Body of pancreas (tissue), 4 donors: Measurements from ENCODE around the gene ILDR1.

Source experiments
- POLR2A ChIP-seq, 3 donors: fragments of 450-650 bp; IDR thresholded peaks; one replicate each; pipeline ENCODE4 v1.6.1; 2016; ENCODE audit warnings: antibody characterized with exemption in 3 of 3, mild to moderate bottlenecking in 2 of 3
- TF ChIP-seq, protein P1 (sequence below), 7 experiments: fragments of 450-650 bp in 4 of 7; fragments of 200-600 bp in 3 of 7; sonication (generic) in 3 of 7; IDR thresholded peaks; one replicate each; pipeline ENCODE4 v1.5.1; 2016 to 2019; ENCODE audit warnings: antibody characterized with exemption in 7 of 7

DNA sequence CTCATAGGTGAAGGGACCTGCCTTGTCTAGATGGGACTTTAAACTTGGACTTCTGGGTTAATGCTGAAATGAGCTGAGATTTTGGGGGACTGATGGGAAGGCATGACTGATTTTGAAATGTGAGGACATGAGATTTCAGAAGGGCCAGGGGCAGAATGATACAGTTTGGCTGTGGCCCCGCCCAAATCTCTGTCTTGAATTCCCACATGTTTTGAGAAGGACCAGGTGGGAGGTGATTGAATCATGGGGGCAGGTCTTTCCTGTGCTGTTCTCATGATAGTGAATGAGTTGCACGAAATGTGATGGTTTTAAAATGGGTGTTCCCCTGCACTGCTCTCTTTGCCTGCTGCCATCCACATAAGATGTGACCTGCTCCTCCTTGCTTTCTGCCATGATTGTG, 42.8 kb downstream of the ILDR1 start:
- TF ChIP-seq, protein P1, sequence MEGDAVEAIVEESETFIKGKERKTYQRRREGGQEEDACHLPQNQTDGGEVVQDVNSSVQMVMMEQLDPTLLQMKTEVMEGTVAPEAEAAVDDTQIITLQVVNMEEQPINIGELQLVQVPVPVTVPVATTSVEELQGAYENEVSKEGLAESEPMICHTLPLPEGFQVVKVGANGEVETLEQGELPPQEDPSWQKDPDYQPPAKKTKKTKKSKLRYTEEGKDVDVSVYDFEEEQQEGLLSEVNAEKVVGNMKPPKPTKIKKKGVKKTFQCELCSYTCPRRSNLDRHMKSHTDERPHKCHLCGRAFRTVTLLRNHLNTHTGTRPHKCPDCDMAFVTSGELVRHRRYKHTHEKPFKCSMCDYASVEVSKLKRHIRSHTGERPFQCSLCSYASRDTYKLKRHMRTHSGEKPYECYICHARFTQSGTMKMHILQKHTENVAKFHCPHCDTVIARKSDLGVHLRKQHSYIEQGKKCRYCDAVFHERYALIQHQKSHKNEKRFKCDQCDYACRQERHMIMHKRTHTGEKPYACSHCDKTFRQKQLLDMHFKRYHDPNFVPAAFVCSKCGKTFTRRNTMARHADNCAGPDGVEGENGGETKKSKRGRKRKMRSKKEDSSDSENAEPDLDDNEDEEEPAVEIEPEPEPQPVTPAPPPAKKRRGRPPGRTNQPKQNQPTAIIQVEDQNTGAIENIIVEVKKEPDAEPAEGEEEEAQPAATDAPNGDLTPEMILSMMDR (IDR thresholded peaks at IDR 0.05) = no peak
- TF ChIP-seq POLR2A (IDR thresholded peaks at IDR 0.05) = no peak
